CD4-positive, CD25-positive, alpha-beta regulatory T cell (primary cell): ENCODE measurements around the gene WNT7B. TPM values are rescaled to one million over a fixed set of nuclear protein-coding genes. Genes with fewer than 3 reads are reported as not detected.

Source experiments
- ATAC-seq, 2 donors: fragments of 150-1000 bp; cut with Tn5 transposase; one replicate each; pipeline ENCODE4 v1.10.0; 2021; ENCODE audit warnings: low read depth in 2 of 2, moderate number of reproducible peaks in 2 of 2, moderate library complexity in 1 of 2
- DNase-seq, 3 donors: peaks; one replicate each; pipeline versions ENCODE4 v3.0.0 to v3.0.0-alpha.2; 2012 to 2022; ENCODE audit warnings: mixed read lengths in 1 of 3
- H3K27ac ChIP-seq: one replicate; pipeline ENCODE4 v1.7.0; 2013; ENCODE audit warnings: mild to moderate bottlenecking, low read length; ENCODE audit not compliant: insufficient read depth, poor library complexity, severe bottlenecking
- H3K27me3 ChIP-seq: one replicate; pipeline ENCODE4 v1.7.0; 2013; ENCODE audit warnings: low read length; ENCODE audit not compliant: control insufficient read depth, insufficient read depth
- H3K36me3 ChIP-seq: one replicate; pipeline ENCODE4 v1.7.0; 2013; ENCODE audit warnings: mild to moderate bottlenecking, low read length, moderate library complexity; ENCODE audit not compliant: control insufficient read depth, insufficient read depth
- H3K4me1 ChIP-seq: 2 replicates; pipeline ENCODE4 v1.7.0; 2013; ENCODE audit warnings: mild to moderate bottlenecking, low read length; ENCODE audit not compliant: insufficient read depth, control insufficient read depth, poor library complexity, severe bottlenecking
- H3K4me3 ChIP-seq: one replicate; pipeline ENCODE4 v1.7.0; 2013; ENCODE audit warnings: low read depth, mild to moderate bottlenecking, low read length, moderate library complexity
- H3K9me3 ChIP-seq, 2 experiments: 1 replicate in 1 of 2; 2 replicates in 1 of 2; pipeline ENCODE4 v1.7.0; 2013; ENCODE audit warnings: low read length in 2 of 2, mild to moderate bottlenecking in 1 of 2, moderate library complexity in 1 of 2; ENCODE audit not compliant: control insufficient read depth in 2 of 2
- H3K27ac Mint-ChIP-seq, 3 donors: one replicate each; pipeline ENCODE4 v1.8.0; 2020 to 2022; ENCODE audit warnings: mild to moderate bottlenecking in 3 of 3, mixed read lengths in 3 of 3, moderate library complexity in 2 of 3
- H3K27me3 Mint-ChIP-seq: one replicate; pipeline ENCODE4 v1.8.0; 2022; ENCODE audit warnings: mild to moderate bottlenecking, mixed read lengths
- H3K36me3 Mint-ChIP-seq: one replicate; pipeline ENCODE4 v1.8.0; 2020; ENCODE audit warnings: mixed read lengths
- H3K4me1 Mint-ChIP-seq, 4 donors: one replicate each; pipeline ENCODE4 v1.8.0; 2020 to 2022; ENCODE audit warnings: mixed read lengths in 4 of 4, mild to moderate bottlenecking in 1 of 4
- H3K4me3 Mint-ChIP-seq, 4 donors: one replicate each; pipeline ENCODE4 v1.8.0; 2020 to 2022; ENCODE audit warnings: mild to moderate bottlenecking in 4 of 4, mixed read lengths in 4 of 4, moderate library complexity in 3 of 4
- H3K9me3 Mint-ChIP-seq, 7 donors: one replicate each; pipeline ENCODE4 v1.8.0; 2020 to 2022; ENCODE audit warnings: mixed read lengths in 7 of 7, mild to moderate bottlenecking in 3 of 7, moderate library complexity in 2 of 7
- polyA plus RNA-seq, 4 donors: library from polyadenylated mRNA; unstranded; fragments of 300-500 nt; fragmentation: Illumina TruSeq; gene quantifications; one replicate each; pipeline ENCODE4 v1.2.3, GENCODE V29; 2021
- total RNA-seq: library from RNA; stranded (reverse); gene quantifications from one replicate; pipeline ENCODE4 v1.2.3, GENCODE V29; 2022

The WNT7B gene
- total and polyA plus RNA-seq, 5 donors from 2014 or later = not detected

DNA sequence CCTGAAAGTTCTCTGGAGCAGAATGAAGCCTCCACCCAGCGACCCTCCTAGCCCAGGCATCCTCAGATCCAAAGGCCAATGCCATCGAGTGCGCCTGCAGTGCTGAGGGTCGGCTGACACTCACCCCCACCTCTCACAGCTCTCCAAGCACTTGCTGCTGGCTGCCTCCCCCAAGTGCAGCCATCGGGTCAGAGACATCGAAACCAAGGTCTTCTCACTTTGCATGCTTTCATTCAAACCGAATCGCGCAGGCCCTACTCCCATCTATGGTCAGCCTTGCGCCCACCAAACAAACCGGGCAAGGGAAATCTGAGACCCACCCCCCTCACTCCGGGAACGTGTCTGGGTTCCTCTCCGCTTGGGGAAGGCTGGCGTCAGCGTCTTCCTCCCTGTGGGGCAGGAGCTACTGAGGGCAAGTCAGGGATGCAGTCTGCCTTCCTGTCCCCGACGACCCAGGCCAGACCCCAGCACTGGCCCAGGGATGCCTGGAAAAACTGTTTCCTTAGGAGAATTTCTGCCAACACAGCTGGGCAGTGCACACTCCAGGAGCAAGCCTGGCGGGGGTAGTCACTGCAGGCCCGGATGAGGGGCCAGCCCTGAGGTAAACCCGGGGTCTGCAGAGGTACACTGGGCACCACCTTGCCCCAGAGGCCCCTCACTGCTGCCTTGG is 7.0 kb downstream of the WNT7B start:
- peaks cover 30% of the 10 kb centered on the region for H3K27me3 Mint-ChIP-seq
- H3K27me3 ChIP-seq = peaks cover 5% of the 10 kb centered on the region

DNA sequence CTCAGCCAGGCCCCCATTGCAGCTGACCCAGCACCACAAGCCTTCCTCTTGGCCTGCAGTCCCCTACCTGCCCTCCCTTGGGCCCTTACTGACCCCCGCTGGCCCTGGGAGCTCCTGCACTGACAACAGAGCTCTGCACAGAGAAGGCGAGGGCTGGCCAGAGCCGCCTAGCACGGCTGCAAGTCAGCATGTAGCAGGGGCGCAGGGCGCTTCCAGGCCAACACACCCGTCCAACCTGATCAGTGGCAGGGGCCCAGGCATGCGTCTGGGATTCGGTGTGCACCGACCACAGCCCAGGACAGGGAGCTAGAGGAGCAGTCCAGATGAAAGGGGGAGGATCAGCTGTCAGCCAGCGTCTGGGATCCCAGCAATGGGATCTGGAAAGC is 7.6 kb downstream of the WNT7B start:
- no peaks in the 10 kb centered on the region for H3K9me3 ChIP-seq
- DNase-seq = no peak
- no peak overlapping the region for H3K27ac ChIP-seq
- H3K27me3 Mint-ChIP-seq = peaks cover 26% of the 10 kb centered on the region
- no peak for ATAC-seq
- H3K9me3 Mint-ChIP-seq = peaks cover 0 to 3% (median 0%) of the 10 kb centered on the region in 7 donors
- H3K27ac Mint-ChIP-seq = no peak overlapping the region
- no peaks in the 10 kb centered on the region for H3K36me3 ChIP-seq
- no peaks in the 10 kb centered on the region for H3K4me1 ChIP-seq
- peaks cover 5% of the 10 kb centered on the region for H3K27me3 ChIP-seq
- H3K4me3 ChIP-seq = no peak overlapping the region
- H3K4me3 Mint-ChIP-seq = no peak overlapping the region
- no peaks in the 10 kb centered on the region for H3K36me3 Mint-ChIP-seq
- peaks cover 0 to 4% (median 0%) of the 10 kb centered on the region in 4 donors for H3K4me1 Mint-ChIP-seq

More for the DNA sequence above, 7.0 kb downstream of the WNT7B start:
- DNase-seq (no peak), ATAC-seq (no peak)
- peaks cover 0 to 6% (median 0%) of the 10 kb centered on the region in 4 donors for H3K4me1 Mint-ChIP-seq
- H3K36me3 Mint-ChIP-seq = no peaks in the 10 kb centered on the region
- Histone ChIP-seq H3K36me3 (no peaks in the 10 kb centered on the region), H3K27ac (no peak overlapping the region), H3K4me3 (no peak overlapping the region), H3K9me3 (no peaks in the 10 kb centered on the region), H3K4me1 (no peaks in the 10 kb centered on the region)
- no peak overlapping the region for H3K4me3 Mint-ChIP-seq
- H3K27ac Mint-ChIP-seq = no peak overlapping the region
- H3K9me3 Mint-ChIP-seq = peaks cover 0 to 3% (median 0%) of the 10 kb centered on the region in 7 donors

DNA sequence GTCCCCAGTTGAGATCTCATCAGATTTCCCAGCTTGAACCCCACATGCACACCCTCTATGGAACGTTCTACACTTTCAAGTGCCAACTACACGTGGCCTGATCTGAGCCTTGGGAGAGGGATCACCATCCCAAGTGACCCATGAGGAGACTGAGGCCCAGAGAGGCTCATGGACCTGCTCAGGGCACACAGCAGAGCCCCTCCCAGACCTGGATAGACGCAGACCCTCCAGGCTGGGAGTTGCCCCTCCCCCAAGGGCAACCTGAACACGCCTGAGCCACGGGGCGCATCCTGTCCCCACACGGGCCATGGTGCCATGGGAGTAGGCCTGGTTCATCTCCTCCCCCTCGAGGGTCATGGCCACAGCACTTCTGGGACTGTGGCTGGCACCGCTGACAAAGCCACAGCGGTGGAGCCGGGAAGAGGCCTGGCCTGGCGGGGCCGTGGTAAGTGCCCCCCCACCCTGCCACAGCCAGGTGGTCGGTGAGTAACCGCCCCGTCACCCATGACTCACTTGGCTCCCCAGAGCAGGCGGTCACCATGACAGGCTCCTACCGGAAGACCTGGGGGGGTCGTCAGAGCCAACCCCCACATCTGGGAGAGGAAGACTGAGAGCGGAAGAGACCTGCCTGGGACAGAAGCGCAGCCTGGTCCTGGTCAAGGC is 8.1 kb downstream of the WNT7B start:
- Mint-ChIP-seq H3K9me3 (peaks cover 0 to 1% (median 0%) of the 10 kb centered on the region in 7 donors), H3K36me3 (no peaks in the 10 kb centered on the region), H3K4me1 (peaks cover 0 to 2% (median 0%) of the 10 kb centered on the region in 4 donors), H3K4me3 (no peak overlapping the region), H3K27me3 (peaks cover 22% of the 10 kb centered on the region), H3K27ac (no peak overlapping the region)
- H3K4me3 ChIP-seq = no peak overlapping the region
- H3K36me3 ChIP-seq = no peaks in the 10 kb centered on the region
- no peak for DNase-seq
- H3K9me3 ChIP-seq = no peaks in the 10 kb centered on the region
- no peaks in the 10 kb centered on the region for H3K4me1 ChIP-seq
- peaks cover under 1% of the 10 kb centered on the region for H3K27me3 ChIP-seq
- ATAC-seq = no peak
- H3K27ac ChIP-seq = no peak overlapping the region

DNA sequence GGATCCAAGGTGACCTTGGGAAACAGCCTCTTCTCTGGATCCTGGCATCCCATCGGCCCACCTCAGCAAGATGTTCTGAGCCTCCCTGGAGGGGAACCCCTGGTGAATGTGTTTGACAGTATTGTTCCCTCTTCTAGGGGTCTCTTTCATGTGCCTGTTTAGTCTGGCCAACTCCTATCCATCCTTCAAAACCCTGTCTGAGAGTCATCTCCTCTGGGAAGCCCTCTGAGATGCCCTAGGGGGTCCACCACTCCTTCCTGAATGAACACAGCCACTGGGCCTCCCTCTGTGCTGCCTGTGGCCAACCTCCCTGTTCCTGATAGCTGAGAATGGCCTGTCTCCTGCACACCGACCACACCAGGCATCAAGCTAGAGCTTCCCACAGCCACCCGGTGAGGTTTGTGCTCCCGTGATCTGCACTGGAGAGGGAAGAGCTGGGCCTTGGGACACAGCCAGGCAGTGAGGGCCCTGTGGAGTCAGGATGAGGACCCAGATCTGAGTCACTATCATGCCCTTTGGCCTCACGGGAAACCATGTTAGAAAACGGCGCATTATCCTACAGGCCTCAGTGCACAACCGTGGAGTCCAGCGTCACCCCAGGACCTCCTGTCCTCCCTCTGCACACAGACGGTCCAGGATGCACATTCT is 8.8 kb downstream of the WNT7B start:
- ATAC-seq = no peak
- no peaks in the 10 kb centered on the region for H3K27me3 ChIP-seq
- peaks cover 17% of the 10 kb centered on the region for H3K27me3 Mint-ChIP-seq

DNA sequence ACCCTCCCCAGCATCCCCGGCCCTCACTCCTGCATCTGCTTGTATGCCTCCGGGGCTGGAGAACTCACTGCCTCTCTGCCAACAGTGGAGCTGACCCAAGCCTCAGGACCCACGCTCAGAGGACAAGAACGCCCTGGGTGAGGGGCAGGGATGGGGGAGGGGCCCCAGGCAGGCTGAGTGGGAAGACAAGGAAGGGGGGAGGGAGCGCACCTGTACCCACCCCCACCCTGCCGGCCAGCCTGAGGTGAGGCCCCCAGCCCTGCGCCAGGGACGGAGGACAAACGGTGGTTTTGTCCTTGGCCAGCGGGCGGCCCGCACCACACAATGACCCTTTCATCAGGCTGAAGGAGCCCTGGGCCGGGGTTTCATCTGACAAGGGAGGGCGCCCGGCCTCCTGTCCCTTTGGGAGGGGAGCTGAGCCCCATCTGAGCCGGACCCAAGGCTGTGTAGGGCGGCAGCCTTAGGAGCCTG is 10.0 kb downstream of the WNT7B start:
- H3K36me3 Mint-ChIP-seq = no peaks in the 10 kb centered on the region
- H3K9me3 ChIP-seq = no peaks in the 10 kb centered on the region

More for the DNA sequence above, 8.8 kb downstream of the WNT7B start:
- no peak overlapping the region for H3K27ac ChIP-seq
- H3K4me3 ChIP-seq = no peak overlapping the region
- Mint-ChIP-seq H3K9me3 (no peaks in the 10 kb centered on the region), H3K27ac (no peak overlapping the region), H3K4me1 (peaks cover 0 to 1% (median 0%) of the 10 kb centered on the region in 4 donors), H3K4me3 (no peak overlapping the region), H3K36me3 (no peaks in the 10 kb centered on the region)
- H3K9me3 ChIP-seq = no peaks in the 10 kb centered on the region
- no peaks in the 10 kb centered on the region for H3K4me1 ChIP-seq
- no peaks in the 10 kb centered on the region for H3K36me3 ChIP-seq
- no peak for DNase-seq

DNA sequence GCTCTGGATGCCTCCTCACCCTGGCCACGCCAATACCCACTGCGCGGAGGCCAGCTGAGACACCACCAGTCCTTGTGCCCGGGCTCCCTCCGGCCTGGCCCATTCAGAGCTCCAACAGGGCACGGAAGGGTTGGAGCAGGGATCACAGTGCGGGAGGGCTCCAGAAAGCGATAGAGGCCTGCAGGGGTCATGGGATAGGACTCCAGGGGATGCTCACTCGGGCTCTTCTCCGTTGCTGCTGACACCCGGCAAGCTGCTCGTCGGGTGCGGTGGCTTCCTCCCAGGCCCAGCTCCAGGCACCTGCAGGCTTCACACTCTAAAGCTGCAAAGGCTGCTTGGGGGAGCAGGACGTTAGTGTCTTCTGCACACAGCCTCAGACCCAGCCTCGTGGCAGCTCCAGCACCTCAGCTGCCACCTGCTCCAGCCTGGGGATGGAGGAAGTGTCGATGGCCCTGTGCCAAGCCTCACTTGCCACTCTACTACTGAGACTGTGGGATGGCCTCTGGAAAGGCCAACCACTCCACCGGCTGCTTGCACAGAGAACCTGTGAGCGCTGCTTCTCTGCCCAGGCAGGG is 10.6 kb downstream of the WNT7B start:
- H3K27ac Mint-ChIP-seq = no peak overlapping the region
- DNase-seq = no peak
- H3K27me3 ChIP-seq = no peaks in the 10 kb centered on the region

More for the DNA sequence above, 10.0 kb downstream of the WNT7B start:
- H3K9me3 Mint-ChIP-seq = no peaks in the 10 kb centered on the region
- peaks cover 14% of the 10 kb centered on the region for H3K27me3 Mint-ChIP-seq
- H3K27me3 ChIP-seq = no peaks in the 10 kb centered on the region
- H3K4me1 ChIP-seq = no peaks in the 10 kb centered on the region
- no peak overlapping the region for H3K27ac Mint-ChIP-seq
- no peaks in the 10 kb centered on the region for H3K36me3 ChIP-seq
- H3K4me3 Mint-ChIP-seq = no peak overlapping the region
- H3K4me3 ChIP-seq = no peak overlapping the region
- no peaks in the 10 kb centered on the region for H3K4me1 Mint-ChIP-seq
- H3K27ac ChIP-seq = no peak overlapping the region
- ATAC-seq = no peak
- DNase-seq = no peak

DNA sequence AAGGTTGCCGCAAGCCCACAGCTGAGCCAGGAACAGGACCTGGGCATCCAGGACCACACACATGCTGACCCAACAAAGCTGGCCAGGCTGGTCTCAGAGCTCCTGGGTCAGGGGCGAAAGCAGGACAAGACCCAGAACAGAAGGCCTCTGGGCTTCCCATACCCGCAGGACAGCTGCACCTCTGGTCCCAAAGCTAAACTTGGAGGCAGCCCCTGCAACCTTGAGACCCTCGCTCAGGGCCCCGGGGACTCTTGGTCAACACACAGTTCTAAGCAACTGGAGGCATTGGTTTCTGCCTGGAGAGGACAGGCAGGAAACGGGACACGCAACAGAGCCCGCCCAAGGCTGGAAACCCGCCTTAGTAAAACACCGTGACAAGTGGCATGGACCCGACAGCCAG is 11.4 kb downstream of the WNT7B start:
- H3K36me3 ChIP-seq = no peaks in the 10 kb centered on the region
- no peaks in the 10 kb centered on the region for H3K9me3 Mint-ChIP-seq
- DNase-seq (no peak), ATAC-seq (no peak)
- H3K4me3 ChIP-seq = no peak overlapping the region
- no peaks in the 10 kb centered on the region for H3K4me1 Mint-ChIP-seq
- H3K4me3 Mint-ChIP-seq = no peak overlapping the region
- no peaks in the 10 kb centered on the region for H3K36me3 Mint-ChIP-seq
- H3K27me3 ChIP-seq = no peaks in the 10 kb centered on the region
- no peaks in the 10 kb centered on the region for H3K9me3 ChIP-seq
- H3K4me1 ChIP-seq = no peaks in the 10 kb centered on the region
- peaks cover 14% of the 10 kb centered on the region for H3K27me3 Mint-ChIP-seq
- no peak overlapping the region for H3K27ac ChIP-seq
- no peak overlapping the region for H3K27ac Mint-ChIP-seq

More for the DNA sequence above, 10.6 kb downstream of the WNT7B start:
- Mint-ChIP-seq H3K27me3 (peaks cover 14% of the 10 kb centered on the region), H3K36me3 (no peaks in the 10 kb centered on the region), H3K9me3 (no peaks in the 10 kb centered on the region), H3K4me3 (no peak overlapping the region), H3K4me1 (no peaks in the 10 kb centered on the region)
- Histone ChIP-seq H3K4me3 (no peak overlapping the region), H3K36me3 (no peaks in the 10 kb centered on the region), H3K9me3 (no peaks in the 10 kb centered on the region), H3K27ac (no peak overlapping the region), H3K4me1 (no peaks in the 10 kb centered on the region)
- no peak for ATAC-seq
